ENCODE results near the gene DMXL1.
"Not testable (repeated sequence)": the region's sequence is repeated elsewhere in the genome, so short reads cannot be mapped to it uniquely, and the experiment has no call there.

The DMXL1 gene

GRCh38 chr5:119212026-119212425, 141.1 kb downstream of the DMXL1 start:
- no peak for DNase-seq

GRCh38 chr5:119212676-119213075, 141.8 kb downstream of the DMXL1 start:
- DNase-seq, result no peak

GRCh38 chr5:119217183-119217582, 146.3 kb downstream of the DMXL1 start:
- DNase-seq, result no peak

- no peak for DNase-seq
Observed at GRCh38 chr5:119218830-119219782, 148.2 kb downstream of the DMXL1 start.

GRCh38 chr5:119220576-119221197, 149.8 kb downstream of the DMXL1 start:
- no peak for DNase-seq

- DNase-seq, result no peak
Observed at GRCh38 chr5:119221330-119221729, 150.4 kb downstream of the DMXL1 start.

- DNase-seq, result no peak
Observed at GRCh38 chr5:119229950-119230349, 159.1 kb downstream of the DMXL1 start.

GRCh38 chr5:119238265-119239118, 167.6 kb downstream of the DMXL1 start:
- DNase-seq, result no peak

GRCh38 chr5:119239119-119239417, 168.2 kb downstream of the DMXL1 start:
- DNase-seq, result no peak

- not testable (repeated sequence) for DNase-seq
Observed at GRCh38 chr5:119239826-119240225, 168.9 kb downstream of the DMXL1 start.

GRCh38 chr5:119243888-119244287, 173.0 kb downstream of the DMXL1 start:
- DNase-seq, result no peak

- no peak for DNase-seq
Observed at GRCh38 chr5:119250946-119251901, 180.3 kb downstream of the DMXL1 start.

- DNase-seq, result no peak
Observed at GRCh38 chr5:119255571-119256356, 184.9 kb downstream of the DMXL1 start.

GRCh38 chr5:119257613-119258012, 186.7 kb downstream of the DMXL1 start:
- DNase-seq, result no peak

GRCh38 chr5:119263639-119264038, 192.8 kb downstream of the DMXL1 start:
- DNase-seq, result no peak

- DNase-seq, result no peak
Observed at GRCh38 chr5:119264186-119264585, 193.3 kb downstream of the DMXL1 start.

GRCh38 chr5:119267958-119268386, 197.1 kb downstream of the DMXL1 start:
- peak; percentile 63 for DNase-seq

- DNase-seq, result peak; percentile 69
Observed at GRCh38 chr5:119268387-119269060, 197.6 kb downstream of the DMXL1 start.

- DNase-seq, result no peak
Observed at GRCh38 chr5:119269061-119269944, 198.4 kb downstream of the DMXL1 start.

GRCh38 chr5:119270121-119270565, 199.3 kb downstream of the DMXL1 start:
- no peak for DNase-seq

Measured in 8988T (cell line).